ENCODE results near the gene CD74. TPM values are rescaled to one million over a fixed set of nuclear protein-coding genes. Genes with fewer than 3 reads are reported as not detected.
A peak's percentile ranks its signal among the peaks of the same experiment; 100 is the strongest.
"Not testable (repeated sequence)": the region's sequence is repeated elsewhere in the genome, so short reads cannot be mapped to it uniquely, and the experiment has no call there.

Gene CD74
- total and polyA plus RNA-seq, 5 experiments from 2014 or later: 288 to 415 (median 310) TPM

- H3K9me3 Mint-ChIP-seq: no peaks in the 10 kb centered on the region
- ATAC-seq: no peak
- peaks cover 7 to 17% (median 13%) of the 10 kb centered on the region in 4 donors for H3K4me1 Mint-ChIP-seq
- no peaks in the 10 kb centered on the region for H3K27me3 Mint-ChIP-seq
- peak overlapping the region in 4 of 10 donors; percentile 51 to 80 (median 63) for H3K27ac Mint-ChIP-seq
- DNase-seq: no peak
- POLR2A ChIA-PET: no interaction called here
- H3K36me3 Mint-ChIP-seq: peaks cover 2 to 51% (median 4%) of the 10 kb centered on the region in 3 donors
- H3K4me3 Mint-ChIP-seq: peak overlapping the region in 2 of 10 donors; percentile 5 to 28
Measured at GRCh38 chr5:150440948-150441812, 28.5 kb upstream of the CD74 start.

GRCh38 chr5:150438873-150439546 is 26.3 kb upstream of the CD74 start:
- peak overlapping the region in 1 of 10 donors; percentile 22 for H3K27ac Mint-ChIP-seq
- peaks cover 0 to 29% (median 0%) of the 10 kb centered on the region in 3 donors for H3K36me3 Mint-ChIP-seq
- no peak for ATAC-seq
- no peaks in the 10 kb centered on the region for H3K9me3 Mint-ChIP-seq
- H3K27me3 Mint-ChIP-seq: no peaks in the 10 kb centered on the region
- H3K4me3 Mint-ChIP-seq: no peak overlapping the region
- no peak for DNase-seq
- H3K4me1 Mint-ChIP-seq: peaks cover 9 to 15% (median 12%) of the 10 kb centered on the region in 4 donors
- POLR2A ChIA-PET: interaction anchor here (0.7 kb wide), 3 partner anchors 33 to 448 kb away, joined by 3 to 5 read pairs (median 4); no protein-coding TSS in a partner anchor

DNA sequence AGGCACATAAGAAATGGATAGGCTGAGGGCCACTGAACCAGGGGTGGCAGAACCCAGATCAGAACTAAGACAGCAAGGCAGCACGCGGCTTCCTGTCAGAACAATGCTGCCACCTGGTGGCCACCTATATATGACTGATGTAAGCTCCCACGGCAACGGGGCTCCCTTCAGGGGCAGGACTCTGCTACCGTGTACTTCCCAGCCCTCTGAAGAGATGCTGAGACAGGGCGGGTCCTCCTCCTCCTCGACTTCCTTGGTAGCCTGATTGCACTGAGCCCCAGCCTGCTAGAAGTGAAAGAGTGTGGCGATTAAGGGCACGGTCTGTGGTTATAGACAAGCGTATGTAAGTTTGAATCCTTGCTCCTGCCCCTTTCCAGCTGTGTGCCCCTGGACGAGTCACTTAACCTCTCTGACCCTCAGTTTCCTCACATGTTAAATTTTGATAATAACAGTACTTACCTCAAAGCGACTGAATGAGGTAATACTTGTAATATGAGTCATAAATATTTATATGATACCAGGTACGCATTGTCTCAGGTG is 23.5 kb upstream of the CD74 start:
- POLR2A ChIA-PET: interaction anchor here (1.0 to 1.4 kb wide), 6 partner anchors 10 to 37 kb away, joined by 3 to 11 read pairs (median 3); partner anchors contain the start of gene RPS14
- peaks cover 7 to 23% (median 9%) of the 10 kb centered on the region in 4 donors for H3K4me1 Mint-ChIP-seq
- H3K4me3 Mint-ChIP-seq: peak overlapping the region in 5 of 10 donors; percentile 12 to 59 (median 50)
- no peaks in the 10 kb centered on the region for H3K9me3 Mint-ChIP-seq
- DNase-seq: peak; percentile 79 to 94 (median 88)
- peaks cover 0 to 7% (median 0%) of the 10 kb centered on the region in 3 donors for H3K36me3 Mint-ChIP-seq
- H3K27me3 Mint-ChIP-seq: no peaks in the 10 kb centered on the region
- peak overlapping the region; percentile 30 to 93 (median 78) for H3K27ac Mint-ChIP-seq
- ATAC-seq: peak; percentile 98 to 99

DNA sequence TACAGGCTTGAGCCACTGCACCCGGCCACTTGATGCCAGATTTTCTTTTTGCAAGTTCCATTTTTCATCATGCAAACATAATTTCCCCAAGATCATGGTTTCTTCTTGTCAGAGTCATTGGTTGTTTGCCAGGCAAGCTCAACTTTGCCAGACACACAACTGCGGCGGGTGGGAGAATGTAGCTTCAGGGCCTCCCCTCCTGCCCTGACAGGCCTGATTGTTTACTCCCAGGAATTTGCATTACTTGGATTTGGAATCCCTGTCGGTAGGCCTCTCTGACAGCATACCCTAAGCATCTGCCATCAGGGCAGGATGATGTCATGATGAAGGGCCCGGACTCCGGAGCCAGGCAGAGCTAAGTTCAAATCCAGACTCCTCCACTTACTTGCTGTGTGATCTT is 21.8 kb upstream of the CD74 start:
- ATAC-seq (no peak), DNase-seq (no peak)
- Mint-ChIP-seq H3K36me3 (no peaks in the 10 kb centered on the region), H3K4me3 (no peak overlapping the region), H3K27me3 (no peaks in the 10 kb centered on the region), H3K27ac (no peak overlapping the region), H3K4me1 (peaks cover 5 to 34% (median 8%) of the 10 kb centered on the region in 4 donors), H3K9me3 (no peaks in the 10 kb centered on the region)
- POLR2A ChIA-PET: interaction anchor here (1.1 kb wide), 1 partner anchor 22 kb away, joined by 3 read pairs; the partner anchor contains the start of gene CD74

DNA sequence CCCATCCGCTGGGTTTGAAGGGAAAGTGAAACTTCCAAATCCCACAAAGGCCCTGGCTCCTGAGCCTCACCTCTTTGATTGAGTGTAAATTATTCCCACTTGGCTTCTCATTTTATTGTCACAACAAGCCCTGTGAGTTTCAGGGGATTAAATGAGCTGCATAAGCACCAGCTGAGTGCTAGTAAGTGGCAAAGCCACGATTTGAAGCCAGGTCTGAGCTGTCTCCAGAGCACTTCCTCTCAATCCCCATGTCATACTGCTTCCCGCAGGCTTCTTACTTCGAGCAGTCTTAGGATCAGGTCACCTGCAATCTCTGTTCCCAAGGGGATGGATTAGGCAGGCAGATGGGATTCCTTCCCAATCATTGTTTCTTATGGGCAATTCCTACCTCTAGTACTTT is 18.9 kb upstream of the CD74 start:
- Mint-ChIP-seq H3K4me3 (no peak overlapping the region), H3K36me3 (no peaks in the 10 kb centered on the region), H3K4me1 (peaks cover 5 to 35% (median 8%) of the 10 kb centered on the region in 4 donors), H3K27me3 (no peaks in the 10 kb centered on the region), H3K27ac (no peak overlapping the region), H3K9me3 (no peaks in the 10 kb centered on the region)
- DNase-seq: no peak
- ATAC-seq: no peak
- POLR2A ChIA-PET: no interaction called here

DNA sequence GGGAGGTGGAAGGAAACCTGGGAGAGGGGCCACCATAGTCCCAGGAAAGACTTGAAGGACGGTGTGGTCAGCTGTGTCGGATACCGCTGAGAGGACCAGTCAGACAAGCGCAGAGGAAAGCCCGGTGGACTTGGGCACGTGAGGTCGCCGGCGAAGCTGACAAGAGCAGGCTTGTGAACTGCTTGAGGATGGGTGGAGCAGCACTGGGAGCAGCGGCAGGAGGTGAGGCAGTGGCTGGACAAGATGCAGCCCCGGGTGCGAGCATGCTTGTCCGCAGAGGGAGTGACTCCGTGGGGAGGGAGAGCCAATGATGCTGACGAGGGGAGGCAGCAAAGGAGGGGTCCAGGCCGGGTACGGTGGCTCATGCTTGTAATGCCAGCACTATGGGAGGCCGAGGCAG is 18.3 kb upstream of the CD74 start:
- no peaks in the 10 kb centered on the region for H3K36me3 Mint-ChIP-seq
- H3K27ac Mint-ChIP-seq: peak overlapping the region in 2 of 10 donors; percentile 53 to 60
- H3K4me3 Mint-ChIP-seq: no peak overlapping the region
- H3K27me3 Mint-ChIP-seq: no peaks in the 10 kb centered on the region
- H3K4me1 Mint-ChIP-seq: peaks cover 3 to 30% (median 4%) of the 10 kb centered on the region in 4 donors
- POLR2A ChIA-PET: no interaction called here
- no peak for DNase-seq
- ATAC-seq: no peak
- H3K9me3 Mint-ChIP-seq: no peaks in the 10 kb centered on the region

- DNase-seq: peak in 1 of 10 donors; percentile 5
- Mint-ChIP-seq H3K36me3 (peaks cover 0 to 2% (median 0%) of the 10 kb centered on the region in 3 donors), H3K4me3 (peak overlapping the region in 1 of 10 donors; percentile 63), H3K27ac (peak overlapping the region in 3 of 10 donors; percentile 74 to 85 (median 75)), H3K9me3 (no peaks in the 10 kb centered on the region), H3K4me1 (peaks cover 0 to 26% (median 0%) of the 10 kb centered on the region in 4 donors), H3K27me3 (peaks cover 0 to 4% (median 1%) of the 10 kb centered on the region in 5 donors)
- POLR2A ChIA-PET: interaction anchor here (0.5 to 0.6 kb wide), 2 partner anchors 19 to 20 kb away, joined by 3 to 9 read pairs; no protein-coding TSS in a partner anchor
- no peak for ATAC-seq
Measured at GRCh38 chr5:150429410-150429873, 16.7 kb upstream of the CD74 start.

- H3K27me3 Mint-ChIP-seq: peaks cover 0 to 4% (median 1%) of the 10 kb centered on the region in 5 donors
- peak overlapping the region in 2 of 10 donors; percentile 75 to 76 for H3K27ac Mint-ChIP-seq
- POLR2A ChIA-PET: no interaction called here
Measured at GRCh38 chr5:150428978-150429377, 16.3 kb upstream of the CD74 start.

DNA sequence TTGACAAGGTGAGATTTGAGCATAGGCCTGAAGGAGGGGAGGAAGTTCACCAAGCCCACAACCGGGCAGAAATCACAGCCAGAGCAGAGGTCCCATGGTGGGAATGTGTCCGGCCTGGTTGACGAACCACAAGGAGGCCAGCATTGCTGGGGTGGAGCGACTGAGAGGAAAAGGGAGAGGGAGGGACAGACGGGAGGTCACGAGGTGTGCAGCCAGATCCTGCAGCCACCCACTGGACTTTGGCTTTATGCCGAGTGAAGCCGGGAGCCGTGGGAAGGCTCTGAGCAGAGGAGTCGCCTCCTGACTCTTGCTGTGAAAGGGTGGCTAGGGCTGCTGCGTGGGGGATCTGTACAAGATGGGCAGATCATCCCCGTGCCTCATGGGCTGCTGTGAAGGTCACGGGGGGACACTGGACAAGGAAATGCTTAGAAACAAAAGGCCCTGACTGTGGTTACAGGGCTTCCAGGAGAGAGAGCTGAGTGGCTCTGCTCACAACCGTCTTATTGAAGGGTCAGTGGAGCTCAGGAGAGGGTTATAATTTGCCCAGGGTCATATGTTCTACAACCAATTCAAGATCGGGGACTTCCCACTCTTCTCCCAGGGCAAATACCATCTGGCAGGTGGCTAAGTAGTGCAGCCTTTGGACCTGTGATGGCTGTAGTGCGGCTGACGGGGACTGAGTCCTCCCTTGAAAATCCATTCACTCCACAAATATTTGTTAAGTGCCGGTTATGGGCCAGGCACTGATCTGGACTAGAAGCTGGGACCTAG is 15.6 kb upstream of the CD74 start:
- POLR2A ChIA-PET: no interaction called here
- Mint-ChIP-seq H3K4me3 (no peak overlapping the region), H3K27me3 (peaks cover 0 to 4% (median 1%) of the 10 kb centered on the region in 5 donors), H3K9me3 (no peaks in the 10 kb centered on the region), H3K27ac (peak overlapping the region in 4 of 10 donors; percentile 24 to 76 (median 50)), H3K36me3 (peaks cover 0 to 2% (median 0%) of the 10 kb centered on the region in 3 donors), H3K4me1 (peaks cover 0 to 21% (median 0%) of the 10 kb centered on the region in 4 donors)
- ATAC-seq (no peak), DNase-seq (no peak)

More at GRCh38 chr5:150428978-150429377, 16.3 kb upstream of the CD74 start:
- ATAC-seq (no peak), DNase-seq (no peak)
- Mint-ChIP-seq H3K4me1 (peaks cover 0 to 26% (median 0%) of the 10 kb centered on the region in 4 donors), H3K36me3 (peaks cover 0 to 2% (median 0%) of the 10 kb centered on the region in 3 donors), H3K9me3 (no peaks in the 10 kb centered on the region), H3K4me3 (no peak overlapping the region)

GRCh38 chr5:150426165-150426564 is 13.5 kb upstream of the CD74 start:
- H3K27ac Mint-ChIP-seq, ATAC-seq, DNase-seq, H3K27me3 Mint-ChIP-seq, H3K36me3 Mint-ChIP-seq, H3K9me3 Mint-ChIP-seq, H3K4me3 Mint-ChIP-seq: not testable (repeated sequence)
- H3K4me1 Mint-ChIP-seq: peaks cover 0 to 13% (median 0%) of the 10 kb centered on the region in 4 donors
- POLR2A ChIA-PET: interaction anchor here (0.6 kb wide), 1 partner anchor 13 kb away, joined by 3 read pairs; the partner anchor contains the start of gene CD74

GRCh38 chr5:150422758-150423157 is 10.0 kb upstream of the CD74 start:
- POLR2A ChIA-PET: no interaction called here
- Mint-ChIP-seq H3K4me1 (peaks cover 3 to 17% (median 10%) of the 10 kb centered on the region in 4 donors), H3K9me3 (no peaks in the 10 kb centered on the region), H3K27ac (no peak overlapping the region), H3K36me3 (peaks cover 0 to 2% (median 0%) of the 10 kb centered on the region in 3 donors), H3K27me3 (peaks cover 0 to 4% (median 1%) of the 10 kb centered on the region in 5 donors), H3K4me3 (no peak overlapping the region)
- DNase-seq: no peak
- no peak for ATAC-seq
